GM10248 (cell line): ENCODE data around the gene NKAIN4.

ENCODE experiments used
- CTCF ChIA-PET: fragments of 300-600 bp; sonication (Branson Sonifier 250); formaldehyde crosslinking; extraction: SDS; loops from one replicate; lab custom pipeline; 2021; ENCODE audit warnings: antibody characterized with exemption; lab: Yijun Ruan, JAX
- POLR2A ChIA-PET: fragments of 350-650 bp; sonication (Branson Sonifier 250); formaldehyde crosslinking; extraction: SDS; loops from one replicate; lab custom pipeline; 2020; ENCODE audit warnings: antibody characterized with exemption; lab: Yijun Ruan, JAX
- DNase-seq: peaks from one replicate; pipeline ENCODE4 v3.0.0; 2012; ENCODE audit errors: extremely low spot score
- TF ChIP-seq, protein P1 (sequence below): IDR thresholded peaks from 2 replicates; pipeline ENCODE4 v1.5.1; 2012; ENCODE audit warnings: mild to moderate bottlenecking, low read depth; ENCODE audit errors: extremely low read depth, missing control alignments, control extremely low read depth

Gene NKAIN4

DNA sequence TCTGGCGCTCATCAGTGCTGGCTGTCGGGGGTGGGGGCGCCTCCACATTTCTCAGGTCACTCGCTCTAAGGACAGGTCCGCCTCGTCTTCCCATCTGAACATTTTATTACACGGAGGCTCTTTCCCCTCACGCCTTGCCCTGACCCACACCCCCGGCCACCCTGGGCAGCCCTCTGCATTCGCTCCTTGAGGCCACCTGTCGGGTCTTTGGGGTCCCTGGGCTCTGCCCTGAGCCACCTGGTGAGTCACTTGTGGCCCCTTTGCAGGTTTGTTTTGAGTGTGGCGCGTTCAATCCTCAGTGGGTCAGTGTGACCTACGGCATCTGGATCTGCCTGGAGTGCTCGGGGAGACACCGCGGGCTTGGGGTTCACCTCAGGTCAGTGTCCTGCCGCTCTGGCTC, 21.6 kb upstream of the NKAIN4 start:
- CTCF ChIA-PET = interaction anchor here (2.1 kb wide), 1 partner anchor 53 kb away, joined by 6 read pairs; no protein-coding TSS in a partner anchor
- POLR2A ChIA-PET = no interaction called here
- TF ChIP-seq, protein P1, sequence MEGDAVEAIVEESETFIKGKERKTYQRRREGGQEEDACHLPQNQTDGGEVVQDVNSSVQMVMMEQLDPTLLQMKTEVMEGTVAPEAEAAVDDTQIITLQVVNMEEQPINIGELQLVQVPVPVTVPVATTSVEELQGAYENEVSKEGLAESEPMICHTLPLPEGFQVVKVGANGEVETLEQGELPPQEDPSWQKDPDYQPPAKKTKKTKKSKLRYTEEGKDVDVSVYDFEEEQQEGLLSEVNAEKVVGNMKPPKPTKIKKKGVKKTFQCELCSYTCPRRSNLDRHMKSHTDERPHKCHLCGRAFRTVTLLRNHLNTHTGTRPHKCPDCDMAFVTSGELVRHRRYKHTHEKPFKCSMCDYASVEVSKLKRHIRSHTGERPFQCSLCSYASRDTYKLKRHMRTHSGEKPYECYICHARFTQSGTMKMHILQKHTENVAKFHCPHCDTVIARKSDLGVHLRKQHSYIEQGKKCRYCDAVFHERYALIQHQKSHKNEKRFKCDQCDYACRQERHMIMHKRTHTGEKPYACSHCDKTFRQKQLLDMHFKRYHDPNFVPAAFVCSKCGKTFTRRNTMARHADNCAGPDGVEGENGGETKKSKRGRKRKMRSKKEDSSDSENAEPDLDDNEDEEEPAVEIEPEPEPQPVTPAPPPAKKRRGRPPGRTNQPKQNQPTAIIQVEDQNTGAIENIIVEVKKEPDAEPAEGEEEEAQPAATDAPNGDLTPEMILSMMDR = no peak
- DNase-seq = no peak

DNA sequence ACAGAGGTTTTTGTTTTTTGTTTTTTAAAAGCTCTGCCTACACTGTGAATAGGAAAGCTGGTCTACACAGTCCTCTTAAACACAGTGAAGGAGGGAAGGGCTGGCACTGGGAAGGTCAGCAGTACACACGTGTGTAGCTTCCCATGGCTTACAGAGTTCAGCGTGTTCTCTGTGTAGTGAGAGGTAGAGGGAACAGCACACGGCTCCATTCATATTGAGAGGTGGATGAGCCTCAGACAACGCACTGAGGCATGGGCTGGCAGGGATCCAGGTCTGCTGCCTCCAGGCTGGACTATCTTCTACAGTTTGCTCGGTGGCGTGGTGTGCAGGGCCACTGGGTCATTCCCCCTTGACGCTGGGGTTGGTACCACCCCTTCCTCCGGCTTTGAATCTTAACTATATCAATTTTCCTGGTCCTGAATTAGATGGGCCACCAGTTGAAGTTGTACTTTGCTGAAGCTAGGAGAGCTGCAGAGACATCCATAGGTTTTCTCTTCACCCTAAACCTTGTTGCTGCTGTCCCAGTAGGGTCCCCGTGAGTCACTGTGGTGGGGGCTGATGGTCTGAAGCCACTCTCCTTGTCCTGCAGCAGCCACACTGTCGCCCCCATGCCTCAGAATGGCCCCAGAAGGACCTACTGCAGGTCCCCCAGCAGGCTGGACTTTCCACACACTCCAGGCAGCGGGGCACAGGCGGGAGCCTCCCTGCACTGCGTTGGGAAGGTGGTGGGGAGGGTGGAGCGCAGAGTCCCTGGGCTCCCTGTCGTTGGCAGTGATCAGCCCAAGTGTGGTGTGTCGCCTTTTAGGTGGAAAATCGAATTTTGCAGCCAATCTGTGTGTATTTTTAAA, 20.3 kb upstream of the NKAIN4 start:
- ChIA-PET CTCF (interaction anchor here (2.1 kb wide), 1 partner anchor 51 kb away, joined by 6 read pairs; no protein-coding TSS in a partner anchor), POLR2A (no interaction called here)
- no peak for DNase-seq
- TF ChIP-seq, protein P1 = no peak

DNA sequence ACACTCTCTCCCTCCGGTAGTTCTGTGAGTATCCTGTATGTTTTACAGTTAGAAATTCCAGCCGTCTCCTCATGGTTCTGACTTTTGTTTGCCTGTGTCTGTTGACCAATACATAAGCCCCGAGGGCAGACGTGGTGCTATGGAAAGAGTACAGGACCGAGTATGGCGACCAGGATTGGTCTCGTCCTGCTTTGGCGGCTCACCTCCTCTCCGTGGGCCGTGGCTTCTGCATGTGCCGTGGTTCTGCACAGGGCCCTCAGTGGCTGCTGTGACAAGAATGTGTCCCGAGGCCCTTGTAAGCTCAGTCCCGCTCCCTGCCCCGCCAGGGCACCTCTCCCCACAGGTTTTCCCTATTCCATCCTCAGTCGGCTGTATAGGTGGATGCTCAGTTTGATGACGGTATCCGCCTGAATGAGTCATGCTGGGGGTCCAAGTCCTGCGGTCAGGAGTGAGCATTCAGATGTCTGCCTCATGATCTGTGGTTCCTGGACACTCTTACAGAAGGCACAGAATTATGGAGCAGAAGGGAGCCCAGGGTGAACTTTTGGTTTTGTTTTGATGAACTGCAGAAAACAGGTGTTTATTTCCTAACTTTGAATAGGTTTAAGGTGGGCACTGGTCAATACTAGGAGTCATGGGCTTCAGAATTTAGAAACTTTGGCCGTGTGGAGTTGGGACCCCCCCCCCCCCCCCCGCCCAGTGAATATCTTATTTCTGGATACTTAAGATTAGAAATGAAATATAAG, 19.5 kb upstream of the NKAIN4 start:
- DNase-seq = no peak
- ChIA-PET POLR2A (no interaction called here), CTCF (interaction anchor here (2.6 kb wide), 1 partner anchor 50 kb away, joined by 15 read pairs; no protein-coding TSS in a partner anchor)
- TF ChIP-seq, protein P1 = no peak

DNA sequence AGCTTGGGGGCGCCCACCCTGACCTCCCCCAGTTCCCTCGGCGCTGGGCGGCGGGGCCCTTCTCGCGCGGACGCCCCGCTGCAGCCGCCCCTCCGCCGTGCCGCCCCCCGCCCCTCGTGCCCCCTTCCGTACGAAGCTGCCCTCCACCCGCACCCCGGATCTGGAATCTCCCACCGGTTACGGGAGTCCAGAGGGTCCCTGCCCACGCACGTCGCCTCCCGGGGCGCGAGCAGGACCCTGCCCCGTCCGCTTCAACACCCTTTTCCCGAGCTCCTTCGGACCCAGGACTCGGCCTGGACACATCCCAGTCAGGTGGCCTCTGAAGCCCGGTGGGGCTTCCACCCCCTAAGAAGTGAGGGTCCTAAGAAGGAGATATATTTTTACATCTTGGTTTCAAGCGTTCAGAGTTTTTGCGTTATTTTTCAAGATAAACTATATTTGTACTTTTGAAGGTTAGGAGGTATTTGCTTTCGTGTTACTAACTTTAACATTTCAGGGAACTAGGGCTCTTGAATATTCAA, 18.9 kb upstream of the NKAIN4 start:
- ChIA-PET CTCF (interaction anchor here (1.0 to 2.6 kb wide), 4 partner anchors 8 to 50 kb away, joined by 4 to 15 read pairs (median 6); no protein-coding TSS in a partner anchor), POLR2A (no interaction called here)
- no peak for DNase-seq
- TF ChIP-seq, protein P1 = no peak

DNA sequence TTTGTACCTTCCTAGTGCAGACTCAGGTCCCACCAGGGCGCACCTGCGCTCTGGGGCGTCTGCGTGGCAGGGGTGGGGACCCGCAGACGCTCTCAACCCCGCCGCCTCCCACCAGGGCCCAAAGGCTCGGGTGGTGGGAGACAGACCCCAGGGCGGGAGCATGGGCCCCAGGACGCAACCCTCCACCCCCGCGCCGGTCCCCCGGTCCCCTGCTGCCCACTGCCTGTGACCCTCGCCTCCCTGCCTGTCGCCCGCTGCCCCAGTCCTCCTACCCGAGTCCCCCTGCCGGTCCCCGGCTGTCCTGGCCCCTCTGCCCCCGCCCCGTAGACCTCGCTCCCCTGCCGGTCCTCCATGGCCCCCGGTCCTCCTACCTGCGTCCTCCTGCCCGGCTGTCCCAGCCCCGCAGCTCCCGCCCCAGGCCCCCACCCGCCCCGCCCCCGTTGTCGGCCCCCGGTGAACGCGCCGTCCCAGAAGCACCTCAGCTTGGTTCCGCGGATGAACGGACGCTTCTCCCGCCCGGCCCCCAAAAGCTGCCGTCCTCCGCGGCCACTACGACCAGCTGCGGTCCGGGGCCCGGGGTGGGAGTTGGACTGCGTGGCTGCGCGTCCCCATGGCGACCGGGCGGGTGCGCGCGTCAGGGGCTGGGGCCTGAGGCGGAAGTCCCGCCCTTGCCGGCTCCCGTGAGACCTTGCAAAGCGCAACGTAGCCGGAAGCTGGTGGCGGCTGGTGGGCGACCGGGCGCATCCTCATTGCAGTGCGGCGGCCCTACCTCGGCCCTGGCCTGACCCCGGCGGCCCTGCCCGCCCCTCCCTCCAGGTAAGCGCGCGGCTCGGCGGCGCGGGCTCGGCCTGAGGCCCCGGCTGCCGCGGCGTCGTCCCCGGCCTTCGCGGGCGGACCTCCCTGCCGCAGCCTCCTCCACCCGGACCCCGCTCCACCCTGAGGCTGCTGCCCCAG, 18.1 kb upstream of the NKAIN4 start, which contains the start of gene ARFGAP1:
Gene ARFGAP1, plus strand, starts transcription at position 709 of the 954 bp plus-strand sequence. CDS start 2,768 bp downstream, outside the sequence.
- TF ChIP-seq, protein P1 = no peak
- POLR2A ChIA-PET = no interaction called here
- CTCF ChIA-PET = interaction anchor here (1.0 to 2.6 kb wide), 4 partner anchors 9 to 49 kb away, joined by 4 to 15 read pairs (median 6); no protein-coding TSS in a partner anchor
- peak; percentile 99 for DNase-seq
